HFF-Myc (cell line): Measurements from ENCODE around the gene STK38L.

ENCODE experiments used
- DNase-seq: peaks from one replicate; pipeline ENCODE4 v3.0.0-alpha.2; 2011; ENCODE audit warnings: low read depth; ENCODE audit errors: extremely low read depth
- H3K4me3 ChIP-seq: replicated peaks from 2 replicates; pipeline ENCODE4 v1.5.1; 2011; ENCODE audit warnings: low read depth, mild to moderate bottlenecking, control low read depth, low read length
- TF ChIP-seq, protein P1 (sequence below): IDR thresholded peaks from 2 replicates; pipeline ENCODE4 v1.5.1; 2012; ENCODE audit warnings: mild to moderate bottlenecking, low read depth, low read length, control low read depth; ENCODE audit errors: missing control alignments

The STK38L gene

DNA sequence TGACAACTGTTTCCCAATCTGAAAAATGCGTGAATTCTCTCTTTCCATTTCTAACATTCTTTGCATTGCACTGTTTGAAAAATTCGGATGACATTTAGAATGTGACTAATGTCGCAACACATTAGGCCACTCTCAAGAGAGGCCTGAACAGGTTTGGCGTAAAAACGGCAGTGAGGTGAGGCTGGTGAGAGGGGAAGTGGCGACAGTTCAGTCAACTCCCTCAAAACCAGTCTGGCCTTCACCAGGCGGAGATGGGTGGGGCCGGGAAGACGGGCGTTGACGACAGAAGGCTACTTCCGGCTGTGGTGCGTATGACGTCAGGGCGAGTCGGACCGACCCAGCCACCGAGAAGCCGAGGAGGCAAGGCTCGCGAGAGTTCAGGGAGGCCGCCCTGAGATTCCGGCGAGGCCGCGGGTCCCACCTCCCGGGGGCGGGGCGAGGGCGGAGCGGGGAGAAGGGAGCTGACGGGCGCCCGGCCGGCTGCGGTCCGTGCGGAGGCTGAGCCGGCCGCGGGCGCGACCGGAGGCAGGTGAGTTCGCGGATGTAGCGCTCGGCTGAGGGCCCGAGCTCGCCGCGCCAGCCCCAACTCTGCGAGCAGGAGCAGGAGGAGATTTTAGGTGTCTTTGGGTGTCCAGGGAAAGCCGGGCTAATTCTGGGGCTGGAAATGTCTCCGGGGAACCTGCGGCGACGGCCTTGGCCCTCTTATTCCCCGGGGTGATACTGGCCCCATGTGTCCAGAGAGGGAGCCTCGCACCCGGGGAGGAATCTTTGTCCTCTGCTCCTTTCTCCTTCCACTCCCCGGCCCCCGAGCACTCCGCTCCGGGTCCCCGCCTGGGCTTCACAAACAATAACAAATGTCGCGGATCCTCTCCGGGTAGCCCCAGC, at the start of gene STK38L:
Gene STK38L (plus strand): TSS at position 483 of the 885 bp plus-strand sequence. CDS start 53,435 bp downstream, outside the sequence.
- TF ChIP-seq, protein P1, sequence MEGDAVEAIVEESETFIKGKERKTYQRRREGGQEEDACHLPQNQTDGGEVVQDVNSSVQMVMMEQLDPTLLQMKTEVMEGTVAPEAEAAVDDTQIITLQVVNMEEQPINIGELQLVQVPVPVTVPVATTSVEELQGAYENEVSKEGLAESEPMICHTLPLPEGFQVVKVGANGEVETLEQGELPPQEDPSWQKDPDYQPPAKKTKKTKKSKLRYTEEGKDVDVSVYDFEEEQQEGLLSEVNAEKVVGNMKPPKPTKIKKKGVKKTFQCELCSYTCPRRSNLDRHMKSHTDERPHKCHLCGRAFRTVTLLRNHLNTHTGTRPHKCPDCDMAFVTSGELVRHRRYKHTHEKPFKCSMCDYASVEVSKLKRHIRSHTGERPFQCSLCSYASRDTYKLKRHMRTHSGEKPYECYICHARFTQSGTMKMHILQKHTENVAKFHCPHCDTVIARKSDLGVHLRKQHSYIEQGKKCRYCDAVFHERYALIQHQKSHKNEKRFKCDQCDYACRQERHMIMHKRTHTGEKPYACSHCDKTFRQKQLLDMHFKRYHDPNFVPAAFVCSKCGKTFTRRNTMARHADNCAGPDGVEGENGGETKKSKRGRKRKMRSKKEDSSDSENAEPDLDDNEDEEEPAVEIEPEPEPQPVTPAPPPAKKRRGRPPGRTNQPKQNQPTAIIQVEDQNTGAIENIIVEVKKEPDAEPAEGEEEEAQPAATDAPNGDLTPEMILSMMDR: peak; percentile 18
- peak within 1 kb of the TSS; percentile 71 for H3K4me3 ChIP-seq
- peak; percentile 88 for DNase-seq

DNA sequence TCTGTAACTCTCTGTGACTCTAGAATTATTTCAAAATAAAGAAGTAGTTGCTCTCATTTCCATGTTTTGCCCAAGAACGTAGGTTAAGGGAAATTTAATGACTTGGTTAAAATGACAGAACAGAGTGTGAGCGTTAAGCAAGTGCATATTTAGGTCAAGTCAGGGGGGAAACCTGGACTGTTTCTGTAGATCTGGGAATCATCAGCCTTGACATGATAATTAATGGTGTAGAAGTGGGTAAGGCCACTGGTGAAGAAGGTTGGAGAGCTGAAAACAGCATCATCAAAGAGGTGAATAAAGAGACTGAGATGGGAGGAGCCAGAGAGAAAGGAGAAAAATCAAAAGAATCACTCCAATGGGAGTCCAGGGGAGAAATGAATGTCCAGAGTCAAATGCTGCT, 49.4 kb upstream of the STK38L start:
- TF ChIP-seq, protein P1: no peak
- H3K4me3 ChIP-seq: no peak overlapping the region
- no peak for DNase-seq

DNA sequence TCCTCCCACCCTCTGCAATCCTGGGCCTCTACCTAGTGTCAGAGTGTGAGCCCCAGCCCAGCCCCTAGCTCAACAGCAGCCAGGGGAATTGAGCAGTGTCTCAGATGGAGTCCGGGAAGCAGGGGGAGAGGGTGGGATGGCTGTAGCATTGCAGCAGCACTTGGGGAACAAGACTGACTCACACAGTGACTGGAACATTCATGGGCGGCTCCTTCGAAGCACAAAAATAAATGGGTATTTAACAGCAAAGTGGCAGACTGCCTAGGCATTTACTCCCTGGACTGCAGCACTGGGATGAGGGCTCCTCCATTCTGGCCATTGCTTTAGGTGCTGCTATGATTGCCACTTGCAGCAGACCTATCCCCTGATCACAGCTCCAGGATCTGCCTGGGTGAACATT, 46.0 kb upstream of the STK38L start:
- DNase-seq: no peak
- no peak overlapping the region for H3K4me3 ChIP-seq
- TF ChIP-seq, protein P1: no peak

DNA sequence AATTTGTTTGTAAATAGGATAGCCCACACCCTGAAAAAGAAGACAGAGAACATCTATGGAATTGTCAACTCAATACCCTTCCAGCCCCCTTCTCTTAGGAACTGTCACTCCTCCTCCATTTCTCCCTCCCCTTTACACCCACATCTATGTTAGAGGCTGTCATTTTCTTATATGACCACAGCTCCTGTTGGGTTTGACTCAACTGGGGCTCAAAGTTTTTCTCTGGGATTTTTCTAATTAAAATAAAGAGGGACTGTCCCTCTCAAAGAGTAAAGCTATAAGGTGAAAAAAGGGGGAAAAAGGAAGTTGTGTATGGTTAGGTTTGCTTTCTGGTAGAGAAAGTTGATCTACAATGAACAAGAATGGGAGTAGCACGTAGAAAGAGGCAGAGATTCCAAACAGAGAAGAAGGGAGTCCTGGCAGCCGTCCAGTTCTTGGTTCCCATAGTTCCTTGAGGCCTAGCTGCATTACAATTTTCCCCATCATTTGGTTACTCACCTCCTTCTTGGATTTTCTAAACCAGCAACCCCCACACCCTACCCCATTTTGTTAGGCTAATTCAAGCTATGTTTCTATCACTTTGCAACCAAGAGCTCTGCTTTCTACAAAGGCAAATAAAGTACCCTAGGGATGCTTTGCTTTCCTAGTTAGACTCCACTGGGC, 44.3 kb upstream of the STK38L start:
- TF ChIP-seq, protein P1: no peak
- DNase-seq: no peak
- H3K4me3 ChIP-seq: no peak overlapping the region

DNA sequence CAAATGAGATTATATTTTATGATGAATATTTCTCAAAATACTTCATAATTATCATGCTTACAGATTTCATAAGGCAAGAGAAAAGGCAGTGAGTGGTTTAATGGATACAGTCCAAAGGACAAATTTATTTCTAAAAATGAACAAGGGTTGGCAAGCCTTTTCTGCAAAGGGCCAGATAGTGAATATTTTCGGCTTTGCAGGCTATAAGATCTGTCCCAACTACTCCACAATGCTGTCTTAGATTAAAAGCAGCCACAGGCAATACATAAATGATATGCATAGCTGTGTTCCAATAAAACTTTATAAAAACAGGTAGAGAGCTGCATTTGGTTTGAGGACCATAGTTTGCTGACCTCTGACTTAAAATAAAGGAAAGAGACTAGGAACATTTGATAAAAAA, 42.9 kb upstream of the STK38L start:
- TF ChIP-seq, protein P1: no peak
- no peak overlapping the region for H3K4me3 ChIP-seq
- DNase-seq: no peak

DNA sequence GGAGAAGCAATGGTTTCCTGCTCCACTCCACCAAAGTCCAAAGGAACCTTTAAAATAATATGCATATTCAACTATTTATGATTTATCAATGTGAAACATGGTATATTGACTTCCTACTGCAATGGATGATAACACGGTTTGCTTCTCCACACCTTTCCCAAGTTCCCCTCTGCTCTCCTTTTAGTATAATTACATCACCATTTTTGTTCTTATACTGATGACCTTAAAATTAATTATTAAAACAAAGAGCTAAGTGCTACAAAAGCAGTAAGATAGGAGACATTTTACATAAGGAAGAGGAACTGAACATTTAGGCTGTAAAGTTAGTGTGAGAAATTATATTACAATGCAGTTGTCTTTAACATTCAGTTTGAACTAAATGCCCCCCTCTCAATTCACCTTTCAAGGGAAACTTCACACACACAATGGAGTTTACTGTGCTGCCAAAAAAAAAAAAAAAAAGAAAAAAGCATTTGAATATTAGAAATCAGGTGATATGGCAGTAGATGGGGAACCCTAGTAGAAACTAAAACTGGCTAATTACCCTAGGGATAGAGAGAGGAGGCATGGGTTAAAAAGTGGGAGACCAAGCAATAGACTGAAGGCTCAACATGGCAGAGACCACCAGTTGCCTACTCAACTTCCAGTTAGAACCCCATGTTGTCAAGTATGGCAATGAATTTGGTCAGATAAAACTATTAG, 37.1 kb upstream of the STK38L start:
- DNase-seq: no peak
- TF ChIP-seq, protein P1: no peak
- no peak overlapping the region for H3K4me3 ChIP-seq
